BJ (cell line): ENCODE results near the gene SIX1. TPM values are rescaled to one million over a fixed set of nuclear protein-coding genes. Genes with fewer than 3 reads are reported as not detected.

Experiments
- CTCF ChIA-PET: fragments of 350-600 bp; formaldehyde crosslinking; extraction: SDS; loops from one replicate; lab custom pipeline; 2021; ENCODE audit warnings: antibody characterized with exemption, inconsistent platforms; lab: Yijun Ruan, JAX
- POLR2A ChIA-PET: fragments of 300-600 bp; sonication (Branson Sonifier 250); formaldehyde crosslinking; extraction: SDS; loops from one replicate; lab custom pipeline; 2021; ENCODE audit warnings: antibody characterized with exemption; lab: Charles Lee
- DNase-seq: peaks from one replicate; pipeline ENCODE4 v3.0.0-alpha.2; 2011; ENCODE audit warnings: low read depth
- H3K27me3 ChIP-seq: 2 replicates; pipeline ENCODE4 v1.6.0; 2011; ENCODE audit warnings: low read length; ENCODE audit not compliant: control insufficient read depth, insufficient read depth
- H3K36me3 ChIP-seq: 2 replicates; pipeline ENCODE4 v1.5.1; 2011; ENCODE audit warnings: low read length; ENCODE audit not compliant: control insufficient read depth, insufficient read depth
- H3K4me3 ChIP-seq: 2 replicates; pipeline ENCODE4 v1.5.1; 2011; ENCODE audit warnings: low read depth, mild to moderate bottlenecking, control low read depth, low read length
- polyA plus RNA-seq: library from polyadenylated mRNA; depleted of rRNA; stranded (reverse); fragments of >200 nt; gene quantifications from 2 replicates; pipeline ENCODE4 v1.2.3, GENCODE V29; 2011
- TF ChIP-seq, protein P1 (sequence below): IDR thresholded peaks from 2 replicates; pipeline ENCODE4 v1.5.1; 2011; ENCODE audit warnings: low read depth, mild to moderate bottlenecking, control low read depth, inconsistent platforms, low read length, moderate library complexity; ENCODE audit not compliant: insufficient read depth

Gene SIX1
- polyA plus RNA-seq, 1 experiment, result 6.1 TPM

- CTCF ChIA-PET, result interaction anchor here (0.7 to 1.3 kb wide), 3 partner anchors 28 to 605 kb away, joined by 3 to 5 read pairs (median 3); no protein-coding TSS in a partner anchor
Measured at GRCh38 chr14:60652674-60653651, 3.7 kb upstream of the SIX1 start.

GRCh38 chr14:60651796-60652673, 2.8 kb upstream of the SIX1 start:
- H3K4me3 ChIP-seq, result no peak overlapping the region
- CTCF ChIA-PET, result interaction anchor here (0.6 kb wide), 1 partner anchor 223 kb away, joined by 3 read pairs; no protein-coding TSS in a partner anchor
- no peaks in the 10 kb centered on the region for H3K36me3 ChIP-seq
- TF ChIP-seq, protein P1, sequence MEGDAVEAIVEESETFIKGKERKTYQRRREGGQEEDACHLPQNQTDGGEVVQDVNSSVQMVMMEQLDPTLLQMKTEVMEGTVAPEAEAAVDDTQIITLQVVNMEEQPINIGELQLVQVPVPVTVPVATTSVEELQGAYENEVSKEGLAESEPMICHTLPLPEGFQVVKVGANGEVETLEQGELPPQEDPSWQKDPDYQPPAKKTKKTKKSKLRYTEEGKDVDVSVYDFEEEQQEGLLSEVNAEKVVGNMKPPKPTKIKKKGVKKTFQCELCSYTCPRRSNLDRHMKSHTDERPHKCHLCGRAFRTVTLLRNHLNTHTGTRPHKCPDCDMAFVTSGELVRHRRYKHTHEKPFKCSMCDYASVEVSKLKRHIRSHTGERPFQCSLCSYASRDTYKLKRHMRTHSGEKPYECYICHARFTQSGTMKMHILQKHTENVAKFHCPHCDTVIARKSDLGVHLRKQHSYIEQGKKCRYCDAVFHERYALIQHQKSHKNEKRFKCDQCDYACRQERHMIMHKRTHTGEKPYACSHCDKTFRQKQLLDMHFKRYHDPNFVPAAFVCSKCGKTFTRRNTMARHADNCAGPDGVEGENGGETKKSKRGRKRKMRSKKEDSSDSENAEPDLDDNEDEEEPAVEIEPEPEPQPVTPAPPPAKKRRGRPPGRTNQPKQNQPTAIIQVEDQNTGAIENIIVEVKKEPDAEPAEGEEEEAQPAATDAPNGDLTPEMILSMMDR, result no peak
- POLR2A ChIA-PET, result no interaction called here
- peaks cover 4% of the 10 kb centered on the region for H3K27me3 ChIP-seq
- no peak for DNase-seq

More at GRCh38 chr14:60652674-60653651, 3.7 kb upstream of the SIX1 start:
- POLR2A ChIA-PET, result no interaction called here
- no peaks in the 10 kb centered on the region for H3K36me3 ChIP-seq
- H3K4me3 ChIP-seq, result no peak overlapping the region
- peaks cover 4% of the 10 kb centered on the region for H3K27me3 ChIP-seq
- TF ChIP-seq, protein P1, result no peak
- no peak for DNase-seq

GRCh38 chr14:60651086-60651795, 2.0 kb upstream of the SIX1 start:
- DNase-seq, result no peak
- Histone ChIP-seq H3K27me3 (peaks cover 4% of the 10 kb centered on the region), H3K36me3 (peaks cover under 1% of the 10 kb centered on the region), H3K4me3 (no peak overlapping the region)
- ChIA-PET POLR2A (no interaction called here), CTCF (interaction anchor here (0.6 kb wide), 1 partner anchor 223 kb away, joined by 3 read pairs; no protein-coding TSS in a partner anchor)
- TF ChIP-seq, protein P1, result no peak

GRCh38 chr14:60650373-60650961, 1.2 kb upstream of the SIX1 start:
- no peak for DNase-seq
- Histone ChIP-seq H3K36me3 (peaks cover 3% of the 10 kb centered on the region), H3K4me3 (peak overlapping the region; percentile 82; the same call in 1 of the 2 replicates), H3K27me3 (peaks cover 4% of the 10 kb centered on the region)
- TF ChIP-seq, protein P1, result no peak
- ChIA-PET CTCF (no interaction called here), POLR2A (no interaction called here)
